IMR-90 (cell line): ENCODE data around the gene MAP6. TPM values are rescaled to one million over a fixed set of nuclear protein-coding genes. Genes with fewer than 3 reads are reported as not detected.

Experiments used
- ATAC-seq: fragments of 200-7000 bp; cut with Tn5 transposase; 2 replicates; pipeline ENCODE4 v1.9.1; 2020; ENCODE audit warnings: low read depth, mild to moderate bottlenecking, moderate library complexity
- BruUV-seq: library from RNA; stranded (reverse); fragments of 400-500 nt; replicated peaks from 2 replicates; lab custom pipeline; 2021; lab: Mats Ljungman, UMichigan
- CTCF ChIA-PET: fragments of 300-600 bp; formaldehyde crosslinking; extraction: SDS; loops from one replicate; lab custom pipeline; 2021; ENCODE audit warnings: antibody characterized with exemption; lab: Yijun Ruan, JAX
- POLR2A ChIA-PET: fragments of 300-600 bp; sonication (Branson Sonifier 250); formaldehyde crosslinking; loops from one replicate; lab custom pipeline; 2022; ENCODE audit warnings: antibody characterized with exemption; ENCODE audit not compliant: unreplicated experiment; lab: Charles Lee
- DNase-seq: peaks from one replicate; pipeline ENCODE4 v3.0.0; 2013
- H2AFZ ChIP-seq: replicated peaks from 2 replicates; pipeline ENCODE3; 2013; ENCODE audit warnings: low read length, mild to moderate bottlenecking; ENCODE audit not compliant: poor library complexity
- H2AK5ac ChIP-seq: 2 replicates; pipeline ENCODE4 v1.6.1; 2013; ENCODE audit warnings: low read depth, low read length, inconsistent platforms
- H2AK9ac ChIP-seq: replicated peaks from 2 replicates; pipeline ENCODE3; 2013; ENCODE audit warnings: mild to moderate bottlenecking, low read depth, low read length, moderate library complexity; ENCODE audit not compliant: poor library complexity
- H2BK120ac ChIP-seq: 2 replicates; pipeline ENCODE4 v1.6.1; 2013; ENCODE audit warnings: low read depth, low read length, inconsistent platforms
- H2BK15ac ChIP-seq: 3 replicates; pipeline ENCODE4 v1.6.1; 2013; ENCODE audit warnings: low read depth, low read length, inconsistent platforms
- H2BK20ac ChIP-seq: 2 replicates; pipeline ENCODE4 v1.6.1; 2013; ENCODE audit warnings: low read depth, mild to moderate bottlenecking, inconsistent platforms, low read length, moderate library complexity
- H2BK5ac ChIP-seq: 2 replicates; pipeline ENCODE4 v1.6.1; 2013; ENCODE audit warnings: mild to moderate bottlenecking, low read depth, low read length, inconsistent platforms; ENCODE audit not compliant: poor library complexity, severe bottlenecking
- H3K14ac ChIP-seq: replicated peaks from 2 replicates; pipeline ENCODE4 v1.6.1; 2013; ENCODE audit warnings: low read depth, low read length, inconsistent platforms
- H3K18ac ChIP-seq: 2 replicates; pipeline ENCODE4 v1.6.1; 2013; ENCODE audit warnings: low read depth, low read length, control low read depth
- H3K23ac ChIP-seq: 2 replicates; pipeline ENCODE4 v1.6.1; 2013; ENCODE audit warnings: low read depth, low read length, inconsistent platforms
- H3K27ac ChIP-seq: 2 replicates; pipeline ENCODE4 v1.5.1; 2013; ENCODE audit warnings: mild to moderate bottlenecking, control low read depth, low read length; ENCODE audit not compliant: insufficient read depth
- H3K27me3 ChIP-seq: 2 replicates; pipeline ENCODE4 v1.6.1; 2013; ENCODE audit warnings: low read length; ENCODE audit not compliant: control insufficient read depth, insufficient read depth
- H3K36me3 ChIP-seq: 2 replicates; pipeline ENCODE4 v1.6.1; 2013; ENCODE audit warnings: low read length, mixed read lengths; ENCODE audit not compliant: control insufficient read depth, insufficient read depth
- H3K4ac ChIP-seq: 2 replicates; pipeline ENCODE4 v1.6.1; 2013; ENCODE audit warnings: low read depth, low read length, inconsistent platforms
- H3K4me1 ChIP-seq: 2 replicates; pipeline ENCODE4 v1.6.1; 2013; ENCODE audit warnings: low read length, mixed read lengths; ENCODE audit not compliant: control insufficient read depth, insufficient read depth
- H3K4me2 ChIP-seq: 2 replicates; pipeline ENCODE4 v1.6.1; 2013; ENCODE audit warnings: low read depth, mild to moderate bottlenecking, control low read depth, low read length, moderate library complexity
- H3K4me3 ChIP-seq: 2 replicates; pipeline ENCODE4 v1.5.1; 2013; ENCODE audit warnings: low read depth, mild to moderate bottlenecking, control low read depth, low read length, moderate library complexity; ENCODE audit not compliant: insufficient read depth
- H3K56ac ChIP-seq: 2 replicates; pipeline ENCODE4 v1.6.1; 2013; ENCODE audit warnings: low read length, inconsistent platforms; ENCODE audit not compliant: insufficient read depth; ENCODE audit errors: extremely low read depth
- H3K79me1 ChIP-seq, 2 experiments: 2 replicates each; pipeline ENCODE4 v1.6.1; 2013; ENCODE audit warnings: low read length in 2 of 2, inconsistent platforms in 1 of 2, low read depth in 1 of 2
- H3K9ac ChIP-seq: 2 replicates; pipeline ENCODE4 v1.6.1; 2013; ENCODE audit warnings: low read depth, low read length, control low read depth
- H3K9me1 ChIP-seq: 2 replicates; pipeline ENCODE4 v1.6.1; 2013; ENCODE audit warnings: low read length, inconsistent platforms; ENCODE audit not compliant: insufficient read depth
- H3K9me3 ChIP-seq: 2 replicates; pipeline ENCODE4 v1.6.1; 2013; ENCODE audit warnings: low read length; ENCODE audit not compliant: control insufficient read depth, insufficient read depth
- H4K20me1 ChIP-seq: 2 replicates; pipeline ENCODE4 v1.6.1; 2013; ENCODE audit warnings: low read length, inconsistent platforms; ENCODE audit not compliant: insufficient read depth
- H4K5ac ChIP-seq: 2 replicates; pipeline ENCODE4 v1.6.1; 2013; ENCODE audit warnings: mild to moderate bottlenecking, low read depth, low read length, control low read depth
- H4K8ac ChIP-seq, 2 experiments: 2 replicates each; pipeline ENCODE4 v1.6.1; 2013; ENCODE audit warnings: low read depth in 2 of 2, low read length in 2 of 2, control low read depth in 1 of 2, inconsistent platforms in 1 of 2
- H4K91ac ChIP-seq: 2 replicates; pipeline ENCODE4 v1.6.1; 2013; ENCODE audit warnings: low read depth, low read length, inconsistent platforms; ENCODE audit not compliant: insufficient read depth
- BHLHE40 ChIP-seq: fragments of 150-350 bp; IDR thresholded peaks from 2 replicates; pipeline ENCODE4 v1.6.1; 2016; ENCODE audit warnings: mild to moderate bottlenecking, low read depth, low read length
- CEBPB ChIP-seq: IDR thresholded peaks from 2 replicates; pipeline ENCODE4 v1.6.1; 2012; ENCODE audit warnings: low read depth, low read length, improper control_type of control experiment
- CHD1 ChIP-seq: IDR thresholded peaks from 2 replicates; pipeline ENCODE4 v1.6.1; 2012; ENCODE audit warnings: low read depth, low read length, improper control_type of control experiment
- FOS ChIP-seq: fragments of 150-350 bp; IDR thresholded peaks from 2 replicates; pipeline ENCODE4 v1.6.1; 2016; ENCODE audit warnings: low read depth, low read length
- MAFK ChIP-seq: IDR thresholded peaks from 2 replicates; pipeline ENCODE4 v1.6.1; 2012; ENCODE audit warnings: low read depth, low read length, improper control_type of control experiment
- MAZ ChIP-seq: IDR thresholded peaks from 2 replicates; pipeline ENCODE4 v1.6.1; 2012; ENCODE audit warnings: low read depth, mild to moderate bottlenecking, low read length, improper control_type of control experiment, moderate library complexity, borderline replicate concordance
- MXI1 ChIP-seq: IDR thresholded peaks from 2 replicates; pipeline ENCODE4 v1.6.1; 2012; ENCODE audit warnings: low read depth, mild to moderate bottlenecking, low read length, moderate library complexity, borderline replicate concordance
- NFE2L2 ChIP-seq: fragments of 150-350 bp; IDR thresholded peaks from 2 replicates; pipeline ENCODE4 v1.6.1; 2016; ENCODE audit warnings: low read depth, mild to moderate bottlenecking, low read length
- RAD21 ChIP-seq: IDR thresholded peaks from 2 replicates; pipeline ENCODE4 v1.6.1; 2012; ENCODE audit warnings: low read length, improper control_type of control experiment
- RCOR1 ChIP-seq: IDR thresholded peaks from 2 replicates; pipeline ENCODE4 v1.6.1; 2012; ENCODE audit warnings: mild to moderate bottlenecking, low read length, improper control_type of control experiment; ENCODE audit not compliant: insufficient replicate concordance
- SMC3 ChIP-seq: fragments of 150-350 bp; IDR thresholded peaks from 2 replicates; pipeline ENCODE4 v1.6.1; 2016; ENCODE audit warnings: low read depth, mild to moderate bottlenecking, antibody characterized with exemption, low read length, moderate library complexity
- whole genome bisulfite sequencing, 2 experiments: methylation state at CpG; one replicate each; pipeline versions ENCODE4 v1.1.5 to v1.1.7; 2013; ENCODE audit warnings: missing lambda C conversion rate in 2 of 2; ENCODE audit not compliant: insufficient read length in 1 of 2; ENCODE audit errors: extremely low coverage in 2 of 2; 5-methylcytosine and 5-hydroxymethylcytosine counted together
- dilution Hi-C: fragments of 300-500 bp; cut with HindIII; formaldehyde crosslinking; loops from one replicate; pipeline ENCODE4 v1.14.3; 2018; ENCODE audit warnings: low sequenced_read_pairs; ENCODE audit not compliant: unreplicated experiment
- in situ Hi-C: fragments of 300-500 bp; cut with MboI; formaldehyde crosslinking; loops from 3 replicates; pipeline ENCODE4 v1.14.3; 2019; ENCODE audit warnings: low sequenced_read_pairs, inconsistent platforms, mixed read lengths
- intact Hi-C: fragments of 100-400 bp; cut with micrococcal nuclease; formaldehyde crosslinking; loops from 2 replicates; pipeline ENCODE4 v1.10.0; 2022
- polyA plus RNA-seq, 3 experiments: library from polyadenylated mRNA; depleted of rRNA; stranded (reverse); fragments of >200 nt; gene quantifications; 2 replicates each; pipeline ENCODE4 v1.2.3, GENCODE V29; 2012; ENCODE audit warnings: low replicate concordance in 1 of 3
- total RNA-seq: library from RNA; depleted of rRNA; stranded (reverse); fragments of >200 nt; gene quantifications from 2 replicates; pipeline ENCODE4 v1.2.3, GENCODE V29; 2012
- TF ChIP-seq, protein P1 (sequence below): conservative IDR thresholded peaks from 2 replicates; pipeline ENCODE4 v1.5.1; 2012; ENCODE audit warnings: mild to moderate bottlenecking, low read depth, low read length, improper control_type of control experiment
- TF ChIP-seq, protein P2 (sequence below): fragments of 150-350 bp; IDR thresholded peaks from 2 replicates; pipeline ENCODE4 v1.6.1; 2017; ENCODE audit warnings: mild to moderate bottlenecking, antibody characterized with exemption, low read length, low read depth
- TF ChIP-seq, protein P3 (sequence below): fragments of 150-350 bp; IDR thresholded peaks from 2 replicates; pipeline ENCODE4 v1.6.1; 2016; ENCODE audit warnings: low read depth, mild to moderate bottlenecking, low read length, moderate library complexity, borderline replicate concordance

Gene MAP6
- total and polyA plus RNA-seq, 2 of the 4 experiments (the other 2 are of a cell fraction), result 3.0 to 3.4 TPM

GRCh38 chr11:75706260-75706729, 37.5 kb upstream of the MAP6 start:
- DNase-seq (peak; percentile 64), ATAC-seq (peak; percentile 98)
- Histone ChIP-seq H3K4me1 (no peaks in the 10 kb centered on the region), H3K18ac (no peak overlapping the region), H3K36me3 (no peaks in the 10 kb centered on the region), H4K8ac (no peak overlapping the region), H3K9me1 (no peaks in the 10 kb centered on the region), H4K91ac (no peak overlapping the region), H3K9me3 (no peaks in the 10 kb centered on the region; the same call in 1 of the 2 replicates), H3K79me1 (no peaks in the 10 kb centered on the region), H2BK15ac (no peak overlapping the region), H2AK9ac (no peak overlapping the region), H2BK120ac (no peak overlapping the region), H3K27ac (no peak overlapping the region), H3K4ac (no peak overlapping the region), H2BK20ac (no peak overlapping the region), H3K23ac (no peak overlapping the region), H3K4me3 (no peak overlapping the region), H3K14ac (no peak overlapping the region), H3K4me2 (peak overlapping the region; percentile 18; the same call in 1 of the 2 replicates), H2AFZ (peak overlapping the region; percentile 69), H4K5ac (no peak overlapping the region), H2BK5ac (no peak overlapping the region), H3K56ac (no peak overlapping the region), H3K27me3 (peaks cover 9% of the 10 kb centered on the region), H4K20me1 (no peaks in the 10 kb centered on the region), H2AK5ac (no peak overlapping the region), H3K9ac (no peak overlapping the region)
- no TSS peak for BruUV-seq
- in situ Hi-C loops (no loop called here), dilution Hi-C loops (no loop called here), intact Hi-C loops (loop anchor here (5.0 kb wide), 2 partner anchors 124 to 161 kb away; no protein-coding TSS in a partner anchor)
- TF ChIP-seq NFE2L2 (no peak), SMC3 (peak; percentile 63), BHLHE40 (no peak), CEBPB (no peak), MAZ (peak; percentile 67; the same call in 1 of the 2 replicates), RAD21 (peak; percentile 55), RCOR1 (no peak), MAFK (no peak), FOS (no peak), CHD1 (no peak), MXI1 (no peak)
- TF ChIP-seq, protein P1, sequence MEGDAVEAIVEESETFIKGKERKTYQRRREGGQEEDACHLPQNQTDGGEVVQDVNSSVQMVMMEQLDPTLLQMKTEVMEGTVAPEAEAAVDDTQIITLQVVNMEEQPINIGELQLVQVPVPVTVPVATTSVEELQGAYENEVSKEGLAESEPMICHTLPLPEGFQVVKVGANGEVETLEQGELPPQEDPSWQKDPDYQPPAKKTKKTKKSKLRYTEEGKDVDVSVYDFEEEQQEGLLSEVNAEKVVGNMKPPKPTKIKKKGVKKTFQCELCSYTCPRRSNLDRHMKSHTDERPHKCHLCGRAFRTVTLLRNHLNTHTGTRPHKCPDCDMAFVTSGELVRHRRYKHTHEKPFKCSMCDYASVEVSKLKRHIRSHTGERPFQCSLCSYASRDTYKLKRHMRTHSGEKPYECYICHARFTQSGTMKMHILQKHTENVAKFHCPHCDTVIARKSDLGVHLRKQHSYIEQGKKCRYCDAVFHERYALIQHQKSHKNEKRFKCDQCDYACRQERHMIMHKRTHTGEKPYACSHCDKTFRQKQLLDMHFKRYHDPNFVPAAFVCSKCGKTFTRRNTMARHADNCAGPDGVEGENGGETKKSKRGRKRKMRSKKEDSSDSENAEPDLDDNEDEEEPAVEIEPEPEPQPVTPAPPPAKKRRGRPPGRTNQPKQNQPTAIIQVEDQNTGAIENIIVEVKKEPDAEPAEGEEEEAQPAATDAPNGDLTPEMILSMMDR, result peak; percentile 75
- TF ChIP-seq, protein P2, sequence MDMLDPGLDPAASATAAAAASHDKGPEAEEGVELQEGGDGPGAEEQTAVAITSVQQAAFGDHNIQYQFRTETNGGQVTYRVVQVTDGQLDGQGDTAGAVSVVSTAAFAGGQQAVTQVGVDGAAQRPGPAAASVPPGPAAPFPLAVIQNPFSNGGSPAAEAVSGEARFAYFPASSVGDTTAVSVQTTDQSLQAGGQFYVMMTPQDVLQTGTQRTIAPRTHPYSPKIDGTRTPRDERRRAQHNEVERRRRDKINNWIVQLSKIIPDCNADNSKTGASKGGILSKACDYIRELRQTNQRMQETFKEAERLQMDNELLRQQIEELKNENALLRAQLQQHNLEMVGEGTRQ, result no peak
- TF ChIP-seq, protein P3, sequence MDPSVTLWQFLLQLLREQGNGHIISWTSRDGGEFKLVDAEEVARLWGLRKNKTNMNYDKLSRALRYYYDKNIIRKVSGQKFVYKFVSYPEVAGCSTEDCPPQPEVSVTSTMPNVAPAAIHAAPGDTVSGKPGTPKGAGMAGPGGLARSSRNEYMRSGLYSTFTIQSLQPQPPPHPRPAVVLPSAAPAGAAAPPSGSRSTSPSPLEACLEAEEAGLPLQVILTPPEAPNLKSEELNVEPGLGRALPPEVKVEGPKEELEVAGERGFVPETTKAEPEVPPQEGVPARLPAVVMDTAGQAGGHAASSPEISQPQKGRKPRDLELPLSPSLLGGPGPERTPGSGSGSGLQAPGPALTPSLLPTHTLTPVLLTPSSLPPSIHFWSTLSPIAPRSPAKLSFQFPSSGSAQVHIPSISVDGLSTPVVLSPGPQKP, result no peak
- POLR2A ChIA-PET, result no interaction called here
- WGBS, 2 experiments, result 10% methylated on average over 4 of the region's 17 CpGs; no CpG with 5 or more reads in 1 of the 2 experiments
- CTCF ChIA-PET, result interaction anchor here (0.6 to 1.7 kb wide), 9 partner anchors 8 to 243 kb away, joined by 3 to 4 read pairs (median 3); partner anchors contain the start of gene GDPD5
